ENCODE data around the gene RASSF4.

The RASSF4 gene

DNA sequence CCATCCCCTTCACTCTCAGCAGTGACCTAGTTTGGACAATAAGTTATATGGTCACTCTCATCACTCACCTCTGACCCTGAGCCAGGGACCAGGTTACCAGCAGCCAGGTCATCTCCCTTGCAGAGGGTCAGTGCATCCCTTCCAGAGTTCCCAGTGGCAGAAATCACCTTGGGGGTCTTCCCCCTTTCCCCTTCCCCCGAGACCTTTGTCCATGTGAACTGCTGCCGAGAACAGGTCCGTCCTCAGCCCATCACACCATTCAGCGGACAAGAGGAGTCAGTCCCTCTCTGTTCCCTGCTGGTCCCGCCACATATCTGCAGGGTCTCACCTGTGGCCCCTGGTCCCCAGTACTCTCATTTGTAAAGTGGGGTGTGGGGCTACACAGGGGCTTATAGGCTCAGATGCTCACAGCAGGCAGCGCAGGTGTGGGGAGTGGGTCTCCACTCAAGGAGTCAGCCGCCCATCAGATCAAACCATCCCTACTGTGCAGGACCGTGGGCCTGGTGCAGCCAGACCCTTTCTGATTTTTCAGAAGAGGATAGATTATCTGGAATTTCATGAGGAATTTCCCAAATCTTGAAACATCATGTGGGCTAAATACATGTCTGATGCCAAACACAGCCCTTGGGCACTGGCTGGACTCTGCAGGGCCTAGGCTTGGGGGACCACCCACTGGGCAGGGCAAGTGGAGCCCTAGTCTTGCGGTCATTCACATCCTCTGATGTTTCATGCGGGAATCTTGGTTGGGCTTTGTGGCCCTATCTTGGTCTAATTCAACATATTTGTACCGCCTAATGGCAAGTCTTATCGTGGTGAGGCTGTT, 12.5 kb downstream of the RASSF4 start:
- ChIA-PET POLR2A (interaction anchor here (1.2 kb wide), 1 partner anchor 14 kb away, joined by 3 read pairs; no protein-coding TSS in a partner anchor), CTCF (no interaction called here)
- Histone ChIP-seq H3K4me1 (ENCODE audit: control insufficient read depth, insufficient read depth, low read length) (peaks cover 7% of the 10 kb centered on the region), H3K36me3 (ENCODE audit: control insufficient read depth in 2 of 2, insufficient read depth in 1 of 2, low read length in 2 of 2) (peaks cover 0 to 21% of the 10 kb centered on the region in 2 experiments; a peak in 1 of 3 replicates), H3K9me3 (ENCODE audit: control insufficient read depth, insufficient read depth, low read depth, low read length) (no peaks in the 10 kb centered on the region), H3K27ac (ENCODE audit: extremely low read depth, low read depth, low read length) (no peak overlapping the region), H3K4me3 (ENCODE audit: low read depth, low read length) (no peak overlapping the region)
- TF ChIP-seq ZFP69B (tag by site-specific recombination; IDR thresholded peaks at IDR 0.05) (no peak), ZNF121 (tag by site-specific recombination; IDR thresholded peaks at IDR 0.05) (no peak), ZNF571 (tag by site-specific recombination; IDR thresholded peaks at IDR 0.05) (no peak)

DNA sequence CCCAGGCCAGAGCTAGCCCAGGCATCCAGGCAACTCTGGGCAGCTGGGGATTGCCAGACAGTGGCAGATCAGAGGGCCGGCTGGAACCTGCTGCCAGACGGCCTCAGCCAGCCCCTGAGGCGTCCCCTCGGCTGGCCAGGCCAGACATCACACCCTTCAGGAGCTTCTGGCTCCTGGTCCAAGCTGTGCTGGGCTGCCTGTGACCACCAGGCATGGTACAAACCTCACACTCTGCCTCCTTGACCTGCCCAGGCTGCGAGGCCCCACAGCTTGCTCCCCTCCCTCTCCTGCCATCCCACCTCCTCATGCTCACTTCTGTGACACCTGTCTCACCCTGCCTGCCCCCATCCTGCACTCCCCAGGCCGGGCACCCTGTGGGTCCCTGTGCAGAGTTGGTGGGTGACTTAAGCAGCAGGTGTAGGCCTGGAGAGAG, 13.3 kb downstream of the RASSF4 start:
- ChIA-PET POLR2A (interaction anchor here (1.2 kb wide), 1 partner anchor 13 kb away, joined by 3 read pairs; no protein-coding TSS in a partner anchor), CTCF (interaction anchor here (0.7 to 1.9 kb wide), 2 partner anchors 13 to 40 kb away, joined by 3 to 8 read pairs; no protein-coding TSS in a partner anchor)
- no peak overlapping the region for H3K27ac ChIP-seq (ENCODE audit: extremely low read depth, low read depth, low read length)

DNA sequence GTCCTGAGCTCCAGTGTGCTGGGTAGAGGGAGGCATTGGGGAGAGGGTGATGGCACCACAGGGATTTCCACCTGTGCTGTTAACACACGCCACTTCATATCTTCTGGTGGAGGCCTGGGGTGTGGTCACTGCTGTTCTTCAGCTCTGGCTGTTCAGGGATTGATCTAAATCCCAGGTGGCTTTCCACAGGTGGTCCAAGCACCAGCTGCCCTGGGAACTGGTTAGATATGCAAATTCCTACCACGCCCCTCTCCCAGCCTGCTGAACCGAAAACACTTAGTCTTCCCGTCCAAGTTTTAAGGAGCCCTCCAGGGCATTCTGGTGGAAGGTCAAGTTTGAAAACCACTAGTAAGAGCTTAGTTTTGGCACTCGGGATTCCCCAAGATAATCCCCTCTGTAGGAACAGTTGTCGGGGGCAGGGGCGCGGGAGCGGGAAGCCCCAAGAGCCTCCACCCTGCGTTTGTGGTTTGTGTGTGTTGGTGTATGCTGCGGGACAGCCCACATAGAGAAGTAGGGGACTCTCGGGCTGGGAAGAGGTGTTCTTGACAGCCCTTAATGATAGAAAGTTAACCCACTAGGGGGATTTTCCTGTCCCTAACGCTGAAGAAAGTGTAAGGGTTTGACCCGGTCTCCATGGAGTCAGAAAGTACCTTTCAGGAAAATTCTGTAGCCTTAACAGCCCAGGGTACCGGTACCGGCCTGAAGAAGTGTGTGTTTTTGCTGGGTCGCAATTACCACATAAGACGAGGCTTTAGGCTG, 13.9 kb downstream of the RASSF4 start:
- no peak overlapping the region for H3K27ac ChIP-seq (ENCODE audit: extremely low read depth, low read depth, low read length)
- H3K36me3 ChIP-seq (ENCODE audit: control insufficient read depth in 2 of 2, insufficient read depth in 1 of 2, low read length in 2 of 2): peaks cover 0 to 21% of the 10 kb centered on the region in 2 experiments; a peak in 1 of 3 replicates
- TF ChIP-seq, protein P1, sequence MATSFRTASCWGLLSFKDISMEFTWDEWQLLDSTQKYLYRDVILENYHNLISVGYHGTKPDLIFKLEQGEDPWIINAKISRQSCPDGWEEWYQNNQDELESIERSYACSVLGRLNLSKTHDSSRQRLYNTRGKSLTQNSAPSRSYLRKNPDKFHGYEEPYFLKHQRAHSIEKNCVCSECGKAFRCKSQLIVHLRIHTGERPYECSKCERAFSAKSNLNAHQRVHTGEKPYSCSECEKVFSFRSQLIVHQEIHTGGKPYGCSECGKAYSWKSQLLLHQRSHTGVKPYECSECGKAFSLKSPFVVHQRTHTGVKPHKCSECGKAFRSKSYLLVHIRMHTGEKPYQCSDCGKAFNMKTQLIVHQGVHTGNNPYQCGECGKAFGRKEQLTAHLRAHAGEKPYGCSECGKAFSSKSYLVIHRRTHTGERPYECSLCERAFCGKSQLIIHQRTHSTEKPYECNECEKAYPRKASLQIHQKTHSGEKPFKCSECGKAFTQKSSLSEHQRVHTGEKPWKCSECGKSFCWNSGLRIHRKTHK (tag by site-specific recombination; IDR thresholded peaks at IDR 0.05): no peak
- TF ChIP-seq ZIC2 (tag by site-specific recombination; IDR thresholded peaks at IDR 0.05) (peak; percentile 83), SCRT2 (tag by site-specific recombination; IDR thresholded peaks at IDR 0.05) (peak; percentile 55; the same call in 1 of the 2 replicates), KLF9 (tag by site-specific recombination; IDR thresholded peaks at IDR 0.05; ENCODE audit: low read depth) (no peak), SP3 (tag by site-specific recombination; IDR thresholded peaks at IDR 0.05) (no peak), ZNF169 (tag by site-specific recombination; IDR thresholded peaks at IDR 0.05) (no peak), PRDM1 (tag by site-specific recombination; IDR thresholded peaks at IDR 0.05) (no peak)
- TF ChIP-seq, protein P2, sequence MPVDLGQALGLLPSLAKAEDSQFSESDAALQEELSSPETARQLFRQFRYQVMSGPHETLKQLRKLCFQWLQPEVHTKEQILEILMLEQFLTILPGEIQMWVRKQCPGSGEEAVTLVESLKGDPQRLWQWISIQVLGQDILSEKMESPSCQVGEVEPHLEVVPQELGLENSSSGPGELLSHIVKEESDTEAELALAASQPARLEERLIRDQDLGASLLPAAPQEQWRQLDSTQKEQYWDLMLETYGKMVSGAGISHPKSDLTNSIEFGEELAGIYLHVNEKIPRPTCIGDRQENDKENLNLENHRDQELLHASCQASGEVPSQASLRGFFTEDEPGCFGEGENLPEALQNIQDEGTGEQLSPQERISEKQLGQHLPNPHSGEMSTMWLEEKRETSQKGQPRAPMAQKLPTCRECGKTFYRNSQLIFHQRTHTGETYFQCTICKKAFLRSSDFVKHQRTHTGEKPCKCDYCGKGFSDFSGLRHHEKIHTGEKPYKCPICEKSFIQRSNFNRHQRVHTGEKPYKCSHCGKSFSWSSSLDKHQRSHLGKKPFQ (tag by site-specific recombination; IDR thresholded peaks at IDR 0.05): no peak
- no peaks in the 10 kb centered on the region for H3K9me3 ChIP-seq (ENCODE audit: control insufficient read depth, insufficient read depth, low read depth, low read length)
- H3K4me1 ChIP-seq (ENCODE audit: control insufficient read depth, insufficient read depth, low read length): peaks cover 11% of the 10 kb centered on the region
- no peak overlapping the region for H3K4me3 ChIP-seq (ENCODE audit: low read depth, low read length)
- ChIA-PET POLR2A (interaction anchor here (1.2 kb wide), 1 partner anchor 13 kb away, joined by 3 read pairs; no protein-coding TSS in a partner anchor), CTCF (interaction anchor here (0.6 to 1.9 kb wide), 7 partner anchors 10 to 42 kb away, joined by 3 to 8 read pairs (median 3); partner anchors contain the start of gene RASSF4)

More for the DNA sequence above, 13.3 kb downstream of the RASSF4 start:
- Histone ChIP-seq H3K4me3 (ENCODE audit: low read depth, low read length) (no peak overlapping the region), H3K36me3 (ENCODE audit: control insufficient read depth in 2 of 2, insufficient read depth in 1 of 2, low read length in 2 of 2) (peaks cover 0 to 21% of the 10 kb centered on the region in 2 experiments; a peak in 1 of 3 replicates), H3K9me3 (ENCODE audit: control insufficient read depth, insufficient read depth, low read depth, low read length) (no peaks in the 10 kb centered on the region), H3K4me1 (ENCODE audit: control insufficient read depth, insufficient read depth, low read length) (peaks cover 8% of the 10 kb centered on the region)
- no peak for TF ChIP-seq ZSCAN30 (tag by site-specific recombination; IDR thresholded peaks at IDR 0.05)
- TF ChIP-seq, protein P3, sequence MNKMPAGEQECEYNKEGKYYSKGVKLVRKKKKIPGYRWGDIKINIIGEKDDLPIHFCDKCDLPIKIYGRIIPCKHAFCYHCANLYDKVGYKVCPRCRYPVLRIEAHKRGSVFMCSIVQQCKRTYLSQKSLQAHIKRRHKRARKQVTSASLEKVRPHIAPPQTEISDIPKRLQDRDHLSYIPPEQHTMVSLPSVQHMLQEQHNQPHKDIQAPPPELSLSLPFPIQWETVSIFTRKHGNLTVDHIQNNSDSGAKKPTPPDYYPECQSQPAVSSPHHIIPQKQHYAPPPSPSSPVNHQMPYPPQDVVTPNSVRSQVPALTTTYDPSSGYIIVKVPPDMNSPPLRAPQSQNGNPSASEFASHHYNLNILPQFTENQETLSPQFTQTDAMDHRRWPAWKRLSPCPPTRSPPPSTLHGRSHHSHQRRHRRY (tag by site-specific recombination; IDR thresholded peaks at IDR 0.05): no peak
- TF ChIP-seq ZNF521 (tag by site-specific recombination; IDR thresholded peaks at IDR 0.05): no peak
- TF ChIP-seq WT1 (tag by site-specific recombination; IDR thresholded peaks at IDR 0.05): no peak
- TF ChIP-seq ZNF132 (tag by site-specific recombination; IDR thresholded peaks at IDR 0.05; ENCODE audit: borderline replicate concordance): no peak
- TF ChIP-seq, protein P4, sequence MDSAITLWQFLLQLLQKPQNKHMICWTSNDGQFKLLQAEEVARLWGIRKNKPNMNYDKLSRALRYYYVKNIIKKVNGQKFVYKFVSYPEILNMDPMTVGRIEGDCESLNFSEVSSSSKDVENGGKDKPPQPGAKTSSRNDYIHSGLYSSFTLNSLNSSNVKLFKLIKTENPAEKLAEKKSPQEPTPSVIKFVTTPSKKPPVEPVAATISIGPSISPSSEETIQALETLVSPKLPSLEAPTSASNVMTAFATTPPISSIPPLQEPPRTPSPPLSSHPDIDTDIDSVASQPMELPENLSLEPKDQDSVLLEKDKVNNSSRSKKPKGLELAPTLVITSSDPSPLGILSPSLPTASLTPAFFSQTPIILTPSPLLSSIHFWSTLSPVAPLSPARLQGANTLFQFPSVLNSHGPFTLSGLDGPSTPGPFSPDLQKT (IDR thresholded peaks at IDR 0.05; ENCODE audit: borderline replicate concordance, low read depth, low read length): no peak
- no peak for TF ChIP-seq ZNF623 (tag by site-specific recombination; IDR thresholded peaks at IDR 0.05)
- no peak for TF ChIP-seq ZSCAN16 (tag by site-specific recombination; IDR thresholded peaks at IDR 0.05)
- no peak for TF ChIP-seq FEZF1 (tag by site-specific recombination; IDR thresholded peaks at IDR 0.05)
- no peak for TF ChIP-seq ZNF549 (tag by site-specific recombination; IDR thresholded peaks at IDR 0.05)
- no peak for TF ChIP-seq ZSCAN23 (tag by site-specific recombination; IDR thresholded peaks at IDR 0.05)
- no peak for TF ChIP-seq ZNF335 (tag by site-specific recombination; conservative IDR thresholded peaks at IDR 0.05)
- TF ChIP-seq ZNF664 (tag by site-specific recombination; IDR thresholded peaks at IDR 0.05): no peak
- no peak for TF ChIP-seq ZNF121 (tag by site-specific recombination; IDR thresholded peaks at IDR 0.05)
- no peak for TF ChIP-seq ZBTB7A (tag by site-specific recombination; IDR thresholded peaks at IDR 0.05; ENCODE audit: low read depth)
- TF ChIP-seq ZNF626 (tag by site-specific recombination; IDR thresholded peaks at IDR 0.05): no peak
- TF ChIP-seq ZNF624 (tag by site-specific recombination; IDR thresholded peaks at IDR 0.05): no peak
- TF ChIP-seq OVOL3 (tag by site-specific recombination; IDR thresholded peaks at IDR 0.05): no peak
- TF ChIP-seq KLF16 (tag by site-specific recombination; IDR thresholded peaks at IDR 0.05): no peak
- no peak for TF ChIP-seq ZNF510 (tag by site-specific recombination; IDR thresholded peaks at IDR 0.05; ENCODE audit: insufficient replicate concordance)
